ENCODE results near the gene SYNDIG1. TPM values are rescaled to one million over a fixed set of nuclear protein-coding genes. Genes with fewer than 3 reads are reported as not detected.

The SYNDIG1 gene
- total and polyA plus RNA-seq, 2 donors (not counting 1 experiment from before 2014, with no cell fraction given): not detected

DNA sequence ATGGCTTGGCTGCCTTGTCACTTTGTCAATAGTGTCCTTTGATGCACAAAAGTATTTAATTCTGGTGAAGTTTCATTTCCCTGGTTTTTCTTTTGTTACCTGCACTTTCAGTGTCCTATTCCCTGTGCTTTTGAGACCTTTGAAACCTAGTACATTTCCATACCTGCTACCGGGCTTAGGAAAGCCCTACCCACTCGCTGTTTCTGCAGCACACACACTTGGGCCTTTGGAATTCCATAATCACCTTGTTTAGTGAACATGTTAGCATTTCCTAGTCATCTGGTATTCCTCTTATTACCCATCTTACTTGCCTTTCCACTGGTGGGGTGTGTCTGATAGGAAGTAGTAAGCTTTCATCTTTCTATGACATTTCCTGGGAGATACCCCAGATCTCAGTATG is 19.3 kb upstream of the SYNDIG1 start:
- DNase-seq (no peak), ATAC-seq (ENCODE audit: low read depth) (no peak)
- no peak overlapping the region for H3K9ac ChIP-seq (ENCODE audit: low read length)
- H3K9me3 Mint-ChIP-seq (ENCODE audit: insufficient read depth): no peaks in the 10 kb centered on the region
- H3K79me2 ChIP-seq (ENCODE audit: control insufficient read depth, insufficient read depth, low read length): no peaks in the 10 kb centered on the region
- H3K27ac ChIP-seq (ENCODE audit: low read length in 2 of 2): no peak overlapping the region
- no peaks in the 10 kb centered on the region for H3K4me1 Mint-ChIP-seq
- H3K4me3 ChIP-seq (ENCODE audit: control extremely low read depth in 1 of 5, extremely low read depth in 1 of 5, insufficient read depth in 1 of 5, low read depth in 2 of 5, low read length in 4 of 5): no peak overlapping the region
- no peak overlapping the region for H2AFZ ChIP-seq (ENCODE audit: insufficient read depth, low read depth, low read length, poor library complexity, severe bottlenecking)
- TF ChIP-seq CTCF (IDR thresholded peaks at IDR 0.05): no peak
- TF ChIP-seq EZH2 (IDR thresholded peaks at IDR 0.05; ENCODE audit: borderline replicate concordance, insufficient read depth, low read depth, low read length, poor library complexity, severe bottlenecking): no peak
- no peak overlapping the region for H3K4me3 Mint-ChIP-seq
- CTCF ChIA-PET: no interaction called here
- no peak overlapping the region for H3K4me2 ChIP-seq (replicated peaks; ENCODE audit: low read depth, low read length, poor library complexity, severe bottlenecking)
- WGBS (ENCODE audit: insufficient coverage): 100% methylated on average over 1 of the region's 2 CpGs
- H3K27ac Mint-ChIP-seq: no peak overlapping the region
- H3K36me3 ChIP-seq (replicated peaks in 1 of 2; ENCODE audit: control extremely low read depth in 1 of 2, control insufficient read depth in 1 of 2, extremely low read depth in 1 of 2, insufficient read depth in 2 of 2, low read length in 1 of 2): no peaks in the 10 kb centered on the region
- no peaks in the 10 kb centered on the region for H3K27me3 Mint-ChIP-seq
- POLR2A ChIA-PET: no interaction called here
- no peaks in the 10 kb centered on the region for H3K9me3 ChIP-seq (ENCODE audit: control extremely low read depth in 1 of 3, control insufficient read depth in 2 of 3, insufficient read depth in 1 of 3, low read length in 2 of 3)
- no peaks in the 10 kb centered on the region for H4K20me1 ChIP-seq (ENCODE audit: control insufficient read depth, insufficient read depth, low read length, poor library complexity, severe bottlenecking)
- H3K4me1 ChIP-seq (ENCODE audit: control insufficient read depth in 2 of 2, insufficient read depth in 2 of 2, low read length in 2 of 2): no peaks in the 10 kb centered on the region
- intact Hi-C loops (cut with micrococcal nuclease): no loop called here
- H3K27me3 ChIP-seq (replicated peaks in 1 of 4; ENCODE audit: control extremely low read depth in 1 of 4, control insufficient read depth in 3 of 4, insufficient read depth in 4 of 4, low read length in 3 of 4): no peaks in the 10 kb centered on the region

DNA sequence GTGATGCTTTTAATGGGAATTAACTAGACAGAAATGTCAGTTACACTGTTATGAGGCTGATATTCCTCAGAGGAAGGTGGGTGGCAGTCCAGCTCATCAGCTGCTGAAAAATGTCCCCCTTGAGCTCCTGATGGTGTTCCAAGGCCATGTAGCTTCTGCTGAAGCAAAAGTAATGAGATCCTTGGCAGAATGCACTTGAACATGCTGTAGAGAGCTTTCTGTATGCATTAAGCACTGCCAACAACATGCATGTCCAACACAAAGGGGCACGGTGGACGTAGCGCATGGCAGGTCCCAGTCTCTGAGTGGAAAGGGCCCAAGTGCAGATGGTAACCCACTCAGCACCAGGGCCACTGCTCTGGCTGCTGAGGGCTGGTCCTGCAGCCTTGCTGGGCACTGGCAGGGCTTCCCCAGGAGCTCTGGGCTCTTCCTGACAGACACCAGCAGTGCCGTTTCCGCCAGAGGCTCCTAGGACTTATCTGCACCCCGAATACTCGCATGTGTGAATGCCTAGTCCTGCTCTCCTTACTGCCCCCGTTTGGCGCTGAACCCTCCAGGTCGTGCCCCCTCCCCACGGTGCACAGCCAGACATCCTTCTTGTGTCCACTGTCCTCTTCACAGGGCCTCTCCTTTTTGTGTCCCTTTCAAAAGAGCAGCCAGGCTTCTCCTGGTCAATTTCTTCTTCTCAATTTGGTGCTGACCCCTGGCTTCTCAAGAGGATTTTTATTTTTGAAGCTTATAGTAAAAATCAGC is 18.6 kb upstream of the SYNDIG1 start:
- H3K4me1 ChIP-seq (ENCODE audit: control insufficient read depth in 2 of 2, insufficient read depth in 2 of 2, low read length in 2 of 2): no peaks in the 10 kb centered on the region
- H2AFZ ChIP-seq (ENCODE audit: insufficient read depth, low read depth, low read length, poor library complexity, severe bottlenecking): no peak overlapping the region
- intact Hi-C loops (cut with micrococcal nuclease): no loop called here
- TF ChIP-seq EZH2 (IDR thresholded peaks at IDR 0.05; ENCODE audit: borderline replicate concordance, insufficient read depth, low read depth, low read length, poor library complexity, severe bottlenecking): no peak
- no peak for TF ChIP-seq CTCF (IDR thresholded peaks at IDR 0.05)
- ATAC-seq (ENCODE audit: low read depth): no peak
- no peak overlapping the region for H3K4me3 Mint-ChIP-seq
- H3K27me3 Mint-ChIP-seq: peaks cover under 1% of the 10 kb centered on the region
- H3K4me2 ChIP-seq (replicated peaks; ENCODE audit: low read depth, low read length, poor library complexity, severe bottlenecking): no peak overlapping the region
- CTCF ChIA-PET: no interaction called here
- H3K79me2 ChIP-seq (ENCODE audit: control insufficient read depth, insufficient read depth, low read length): no peaks in the 10 kb centered on the region
- H3K36me3 ChIP-seq (replicated peaks in 1 of 2; ENCODE audit: control extremely low read depth in 1 of 2, control insufficient read depth in 1 of 2, extremely low read depth in 1 of 2, insufficient read depth in 2 of 2, low read length in 1 of 2): no peaks in the 10 kb centered on the region
- no peak overlapping the region for H3K4me3 ChIP-seq (ENCODE audit: control extremely low read depth in 1 of 5, extremely low read depth in 1 of 5, insufficient read depth in 1 of 5, low read depth in 2 of 5, low read length in 4 of 5)
- no peak overlapping the region for H3K9ac ChIP-seq (ENCODE audit: low read length)
- WGBS (ENCODE audit: insufficient coverage): 87% methylated on average over 11 of the region's 11 CpGs
- H3K9me3 Mint-ChIP-seq (ENCODE audit: insufficient read depth): no peaks in the 10 kb centered on the region
- POLR2A ChIA-PET: no interaction called here
- no peaks in the 10 kb centered on the region for H3K27me3 ChIP-seq (replicated peaks in 1 of 4; ENCODE audit: control extremely low read depth in 1 of 4, control insufficient read depth in 3 of 4, insufficient read depth in 4 of 4, low read length in 3 of 4)
- no peak overlapping the region for H3K27ac ChIP-seq (ENCODE audit: low read length in 2 of 2)
- no peak for DNase-seq
- H3K4me1 Mint-ChIP-seq: no peaks in the 10 kb centered on the region
- no peaks in the 10 kb centered on the region for H3K9me3 ChIP-seq (ENCODE audit: control extremely low read depth in 1 of 3, control insufficient read depth in 2 of 3, insufficient read depth in 1 of 3, low read length in 2 of 3)
- no peaks in the 10 kb centered on the region for H4K20me1 ChIP-seq (ENCODE audit: control insufficient read depth, insufficient read depth, low read length, poor library complexity, severe bottlenecking)
- no peak overlapping the region for H3K27ac Mint-ChIP-seq
